Uterus (tissue), 4 donors: ENCODE data around the gene CCNA1. TPM values are rescaled to one million over a fixed set of nuclear protein-coding genes. Genes with fewer than 3 reads are reported as not detected.

Experiments
- DNase-seq, 2 donors: peaks; one replicate each; pipeline ENCODE4 v3.0.0-alpha.2; 2019 to 2020
- H3K27ac ChIP-seq, 2 donors: fragments of 200-600 bp; sonication (generic); 1 replicate in 1 of 2; 2 replicates in 1 of 2; pipeline ENCODE4 v1.5.1; 2016 to 2018
- H3K27me3 ChIP-seq, 2 donors: fragments of 200-600 bp; sonication (generic); one replicate each; pipeline ENCODE4 v1.5.1; 2018 to 2019; ENCODE audit warnings: control low read depth in 1 of 2
- H3K36me3 ChIP-seq, 2 donors: fragments of 200-600 bp; sonication (generic); one replicate each; pipeline ENCODE4 v1.5.1; 2019; ENCODE audit warnings: control low read depth in 1 of 2
- H3K4me1 ChIP-seq, 2 donors: fragments of 200-600 bp; sonication (generic); one replicate each; pipeline ENCODE4 v1.5.1; 2018 to 2019; ENCODE audit warnings: control low read depth in 1 of 2
- H3K4me3 ChIP-seq, 2 donors: fragments of 200-600 bp; sonication (generic); 1 replicate in 1 of 2; 2 replicates in 1 of 2; pipeline ENCODE4 v1.5.1; 2018 to 2019; ENCODE audit warnings: mild to moderate bottlenecking in 1 of 2
- H3K9me3 ChIP-seq, 2 donors: fragments of 200-600 bp; sonication (generic); one replicate each; pipeline ENCODE4 v1.5.1; 2019; ENCODE audit warnings: control low read depth in 1 of 2
- CTCF ChIP-seq, 4 experiments: fragments of 200-600 bp in 2 of 4; fragments of 450-650 bp in 2 of 4; sonication (generic) in 2 of 4; IDR thresholded peaks; one replicate each; pipeline ENCODE4 v1.5.1; 2016 to 2019; ENCODE audit warnings: antibody characterized with exemption in 4 of 4, mild to moderate bottlenecking in 2 of 4, moderate library complexity in 1 of 4
- POLR2A ChIP-seq, 2 donors: fragments of 450-650 bp; IDR thresholded peaks; one replicate each; pipeline ENCODE4 v1.6.1; 2016; ENCODE audit warnings: antibody characterized with exemption in 2 of 2, mild to moderate bottlenecking in 1 of 2, moderate library complexity in 1 of 2
- intact Hi-C: fragments of 100-400 bp; cut with DNase I; formaldehyde crosslinking; loops from one replicate; pipeline ENCODE4 v1.15.1; 2023; ENCODE audit warnings: low total_unique reads
- total RNA-seq, 4 donors: library from RNA; depleted of rRNA in 3 of 4; stranded (reverse); fragments of >200 nt in 3 of 4; gene quantifications; one replicate each; pipeline versions ENCODE4 v1.1.0 to v1.2.4, GENCODE V29; 2014 to 2023
- donor health status: DM: yes; HTN: yes; CAD: no.

CCNA1 gene
- total RNA-seq, 4 donors from 2014 or later = 1.9 to 2.5 TPM; not detected in 2

- no peak for DNase-seq
- no peak overlapping the region for H3K4me3 ChIP-seq
- H3K4me1 ChIP-seq = peaks cover 0 to 5% of the 10 kb centered on the region in 2 donors
- no peak overlapping the region for H3K27ac ChIP-seq
- no peaks in the 10 kb centered on the region for H3K36me3 ChIP-seq
- H3K9me3 ChIP-seq = no peaks in the 10 kb centered on the region
- H3K27me3 ChIP-seq = no peaks in the 10 kb centered on the region
- intact Hi-C loops = no loop called here
- TF ChIP-seq POLR2A (IDR thresholded peaks at IDR 0.05) (no peak), CTCF (IDR thresholded peaks at IDR 0.05) (no peak)
These were observed 18.2 kb downstream of the CCNA1 start for GRCh38 chr13:36450534-36450933.

GRCh38 chr13:36453516-36453915, 21.2 kb downstream of the CCNA1 start:
- Histone ChIP-seq H3K4me3 (no peak overlapping the region), H3K27ac (no peak overlapping the region), H3K4me1 (peaks cover 0 to 8% of the 10 kb centered on the region in 2 donors), H3K9me3 (no peaks in the 10 kb centered on the region), H3K27me3 (no peaks in the 10 kb centered on the region), H3K36me3 (no peaks in the 10 kb centered on the region)
- TF ChIP-seq CTCF (IDR thresholded peaks at IDR 0.05) (peak; percentile 27 to 45 (median 36)), POLR2A (IDR thresholded peaks at IDR 0.05) (no peak)
- intact Hi-C loops = no loop called here
- DNase-seq = no peak

- intact Hi-C loops = no loop called here
- H3K9me3 ChIP-seq = no peaks in the 10 kb centered on the region
- no peak for DNase-seq
- peaks cover 0 to 8% of the 10 kb centered on the region in 2 donors for H3K4me1 ChIP-seq
- TF ChIP-seq POLR2A (IDR thresholded peaks at IDR 0.05) = no peak
- TF ChIP-seq CTCF (IDR thresholded peaks at IDR 0.05) = no peak
- no peak overlapping the region for H3K4me3 ChIP-seq
- H3K36me3 ChIP-seq = no peaks in the 10 kb centered on the region
- H3K27ac ChIP-seq = no peak overlapping the region
- no peaks in the 10 kb centered on the region for H3K27me3 ChIP-seq
These were observed 21.8 kb downstream of the CCNA1 start for GRCh38 chr13:36454121-36454520.

- Histone ChIP-seq H3K36me3 (no peaks in the 10 kb centered on the region), H3K9me3 (no peaks in the 10 kb centered on the region), H3K27ac (no peak overlapping the region), H3K4me3 (no peak overlapping the region), H3K27me3 (no peaks in the 10 kb centered on the region), H3K4me1 (peaks cover 0 to 8% of the 10 kb centered on the region in 2 donors)
- peak in 1 of 2 donors; percentile 24 for DNase-seq
- intact Hi-C loops = no loop called here
- TF ChIP-seq CTCF (IDR thresholded peaks at IDR 0.05) (no peak), POLR2A (IDR thresholded peaks at IDR 0.05) (no peak)
These were observed 22.7 kb downstream of the CCNA1 start for GRCh38 chr13:36454987-36455386.

- Histone ChIP-seq H3K36me3 (no peaks in the 10 kb centered on the region), H3K27ac (peak overlapping the region in 1 of 2 donors; percentile 40), H3K27me3 (no peaks in the 10 kb centered on the region), H3K4me3 (no peak overlapping the region), H3K4me1 (peaks cover 0 to 8% of the 10 kb centered on the region in 2 donors), H3K9me3 (no peaks in the 10 kb centered on the region)
- no peak for DNase-seq
- intact Hi-C loops = no loop called here
- TF ChIP-seq POLR2A (IDR thresholded peaks at IDR 0.05) = no peak
These were observed 24.3 kb downstream of the CCNA1 start for GRCh38 chr13:36456577-36456976.

- intact Hi-C loops = no loop called here
- TF ChIP-seq POLR2A (IDR thresholded peaks at IDR 0.05) (no peak), CTCF (IDR thresholded peaks at IDR 0.05) (no peak)
- DNase-seq = no peak
- H3K36me3 ChIP-seq = no peaks in the 10 kb centered on the region
- no peaks in the 10 kb centered on the region for H3K9me3 ChIP-seq
- H3K4me3 ChIP-seq = no peak overlapping the region
- no peaks in the 10 kb centered on the region for H3K4me1 ChIP-seq
- H3K27me3 ChIP-seq = no peaks in the 10 kb centered on the region
- no peak overlapping the region for H3K27ac ChIP-seq
These were observed 29.2 kb downstream of the CCNA1 start for GRCh38 chr13:36461506-36461905.
